ENCODE results near the gene FAM9C. TPM values are rescaled to one million over a fixed set of nuclear protein-coding genes. Genes with fewer than 3 reads are reported as not detected.

Gene FAM9C
- total RNA-seq, 2 experiments from 2014 or later, result not detected

DNA sequence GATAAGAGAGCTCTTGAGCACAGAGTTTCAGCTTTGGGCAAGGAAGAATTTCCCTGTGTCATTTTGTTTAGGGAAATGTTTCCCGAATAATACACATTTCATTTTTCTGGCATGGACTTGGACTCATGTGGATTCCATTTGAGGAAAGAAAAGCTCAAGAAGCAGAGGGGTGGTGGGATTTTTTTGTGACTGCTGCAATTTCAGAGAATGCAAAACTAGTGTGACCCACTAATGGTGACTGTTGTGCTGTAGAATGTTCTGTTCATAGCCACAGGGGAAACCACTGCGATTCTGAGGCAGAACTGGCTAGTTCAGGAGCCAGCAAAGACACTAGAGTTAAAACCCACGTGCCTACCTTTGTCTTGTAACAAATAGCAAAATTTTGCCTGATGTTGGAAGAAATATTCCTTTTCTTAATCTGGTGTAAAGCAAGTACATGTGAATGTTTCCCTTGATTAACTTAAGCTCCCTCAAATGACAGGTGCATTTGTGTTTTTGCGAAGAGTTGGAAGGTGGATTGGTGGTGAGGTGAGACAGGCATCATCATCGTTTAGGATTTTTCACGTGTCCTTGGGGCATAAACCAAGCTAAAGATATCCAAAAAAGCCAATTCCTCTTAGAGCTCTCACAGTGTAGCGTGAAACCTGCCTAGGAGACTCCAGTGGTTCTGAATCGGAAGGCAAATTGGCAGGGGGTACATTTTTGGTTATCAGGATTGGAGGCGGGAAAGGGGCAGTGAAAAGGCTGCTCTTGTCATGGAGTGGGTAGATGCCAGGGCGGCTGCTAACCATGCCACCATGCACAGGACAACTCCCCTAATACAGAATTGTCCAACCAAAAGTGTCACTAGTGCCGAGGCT is 38.0 kb upstream of the FAM9C start:
- Mint-ChIP-seq H3K4me3 (peak overlapping the region; percentile 26), H3K27ac (peak overlapping the region; percentile 95)
- no peak for DNase-seq

DNA sequence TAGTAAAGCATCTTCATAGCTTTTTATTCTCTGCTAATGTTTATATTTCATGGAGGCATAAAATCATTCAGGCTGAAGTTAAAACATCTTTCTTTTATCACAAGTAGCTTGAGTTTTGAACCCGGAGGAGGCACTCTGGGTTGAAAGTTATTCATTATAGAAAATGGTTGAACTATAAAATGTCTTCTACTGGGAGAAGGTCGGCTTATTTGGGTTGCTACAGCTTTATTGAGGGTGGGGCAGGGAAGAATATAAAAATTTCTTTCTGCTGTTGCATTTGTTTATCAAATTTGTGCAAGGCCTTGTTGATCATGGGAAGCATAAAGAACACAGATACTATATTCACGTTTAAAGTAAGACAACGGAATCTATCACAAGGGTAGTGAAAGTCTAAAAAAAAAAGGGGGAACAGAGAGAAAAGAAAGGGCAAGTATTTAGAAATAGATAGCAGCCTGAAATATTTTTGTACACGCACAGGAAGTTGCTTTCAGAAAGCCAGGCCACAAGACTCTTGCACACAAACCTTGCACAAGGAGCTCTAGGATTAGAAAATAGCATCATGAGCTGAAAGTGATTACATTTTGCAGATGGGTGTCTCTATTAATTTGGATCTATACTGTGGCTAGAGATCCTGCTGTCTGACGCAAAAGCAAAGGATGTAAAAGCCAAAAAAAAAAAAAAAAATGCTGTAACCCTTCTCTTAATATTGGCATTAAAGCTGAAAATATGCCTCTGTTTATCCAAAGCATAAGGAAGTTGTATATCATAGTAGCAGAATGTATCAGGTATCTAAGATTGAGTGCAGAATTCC is 37.2 kb upstream of the FAM9C start:
- H3K9me3 Mint-ChIP-seq, result no peaks in the 10 kb centered on the region
- H3K27me3 Mint-ChIP-seq, result no peaks in the 10 kb centered on the region
- H3K27ac Mint-ChIP-seq, result peak overlapping the region; percentile 95
- peaks cover 6% of the 10 kb centered on the region for H3K36me3 Mint-ChIP-seq
- no peak for DNase-seq
- peak overlapping the region; percentile 63 for H3K4me3 Mint-ChIP-seq
- peaks cover 62% of the 10 kb centered on the region for H3K4me1 Mint-ChIP-seq

More for the DNA sequence above, 38.0 kb upstream of the FAM9C start:
- Mint-ChIP-seq H3K4me1 (peaks cover 64% of the 10 kb centered on the region), H3K27me3 (no peaks in the 10 kb centered on the region), H3K9me3 (no peaks in the 10 kb centered on the region), H3K36me3 (peaks cover 6% of the 10 kb centered on the region)

DNA sequence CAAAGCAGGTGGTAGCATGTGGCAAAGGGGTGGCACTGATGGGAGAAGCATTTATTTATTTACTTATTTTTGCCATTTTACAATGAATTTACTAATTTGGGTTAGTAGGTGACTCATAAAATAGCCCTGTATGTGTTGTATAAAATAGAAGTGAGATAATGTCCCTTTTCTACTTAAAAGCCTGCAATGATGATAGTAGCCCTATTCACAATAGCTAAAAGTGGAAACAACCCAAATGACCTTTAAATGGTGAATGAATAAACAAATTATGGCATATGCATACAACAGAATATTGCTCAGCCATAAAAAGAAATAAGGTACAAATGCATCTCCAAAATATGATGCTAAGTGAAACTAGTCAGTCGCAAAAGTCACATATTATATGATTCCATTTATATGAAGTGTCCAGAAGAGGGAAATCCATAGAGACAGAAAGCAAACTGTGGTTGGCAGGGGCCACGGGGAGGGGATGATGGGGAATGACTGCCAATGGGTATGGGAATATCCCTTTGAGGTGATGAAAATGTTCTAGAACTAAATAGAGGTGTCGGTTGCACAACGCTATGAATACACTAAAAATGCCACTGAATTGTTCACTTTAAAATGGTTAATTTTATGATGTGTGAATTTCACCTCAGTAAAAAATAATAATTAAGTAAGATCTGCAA is 35.8 kb upstream of the FAM9C start:
- H3K9me3 Mint-ChIP-seq, result no peaks in the 10 kb centered on the region
- peak overlapping the region; percentile 95 for H3K27ac Mint-ChIP-seq
- H3K27me3 Mint-ChIP-seq, result no peaks in the 10 kb centered on the region
- H3K36me3 Mint-ChIP-seq, result peaks cover 6% of the 10 kb centered on the region
- no peak for DNase-seq
- no peak overlapping the region for H3K4me3 Mint-ChIP-seq
- peaks cover 68% of the 10 kb centered on the region for H3K4me1 Mint-ChIP-seq

DNA sequence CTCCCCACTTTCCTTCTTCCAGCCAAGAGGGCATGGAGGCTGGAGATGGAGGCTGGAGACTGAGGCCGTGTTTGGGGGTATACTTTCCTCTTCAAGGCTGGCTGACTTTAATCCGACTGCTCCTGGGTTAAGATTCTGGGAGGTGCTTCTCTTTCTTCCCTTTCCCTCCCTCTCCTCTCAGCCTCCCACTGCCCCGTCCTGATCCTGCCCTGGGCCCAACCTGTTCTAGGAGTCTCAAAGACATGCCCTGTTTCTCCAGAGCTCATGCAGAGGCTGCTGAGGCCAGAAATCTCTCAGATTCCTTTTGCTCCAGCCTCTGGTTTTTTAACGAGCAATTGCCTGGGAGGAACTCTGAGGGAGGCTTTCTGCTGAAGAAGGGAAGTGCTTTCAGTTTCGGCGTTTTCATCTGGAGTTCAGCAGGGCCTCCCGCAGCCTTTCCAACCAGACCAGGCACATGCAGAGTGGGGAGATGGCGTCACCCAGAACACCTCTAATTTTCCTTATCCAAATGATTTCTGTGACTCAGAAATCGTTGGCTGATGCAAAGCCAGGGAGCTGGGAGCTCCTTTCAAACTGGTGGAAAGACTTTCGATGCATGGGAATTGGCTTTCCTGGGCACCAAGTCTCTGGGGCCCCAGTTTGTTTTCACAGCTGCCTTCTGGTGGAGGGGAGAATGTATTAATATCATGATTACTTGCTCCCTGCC is 34.5 kb upstream of the FAM9C start:
- Mint-ChIP-seq H3K27ac (peak overlapping the region; percentile 87), H3K9me3 (no peaks in the 10 kb centered on the region), H3K4me1 (peaks cover 74% of the 10 kb centered on the region), H3K27me3 (no peaks in the 10 kb centered on the region), H3K36me3 (peaks cover 6% of the 10 kb centered on the region), H3K4me3 (peak overlapping the region; percentile 16)
- no peak for DNase-seq

DNA sequence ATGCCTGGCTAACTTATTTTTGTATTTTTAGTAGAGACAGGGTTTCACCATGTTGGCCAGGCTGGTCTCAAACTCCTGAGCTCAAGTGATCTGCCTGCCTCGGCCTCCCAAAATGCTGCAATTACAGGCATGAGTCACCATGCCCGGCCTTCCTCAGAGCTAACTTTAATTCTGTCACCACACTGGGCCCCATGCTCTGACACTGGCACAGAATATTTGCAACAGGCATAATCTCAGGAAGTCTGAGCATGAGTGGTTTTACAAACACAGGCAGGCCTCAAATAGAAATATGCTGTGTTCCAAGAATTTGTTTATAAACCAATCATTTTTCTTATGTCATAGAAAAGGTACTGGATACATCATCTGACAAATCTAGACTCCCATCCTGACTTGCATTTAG is 32.7 kb upstream of the FAM9C start:
- H3K4me3 Mint-ChIP-seq, result no peak overlapping the region

DNA sequence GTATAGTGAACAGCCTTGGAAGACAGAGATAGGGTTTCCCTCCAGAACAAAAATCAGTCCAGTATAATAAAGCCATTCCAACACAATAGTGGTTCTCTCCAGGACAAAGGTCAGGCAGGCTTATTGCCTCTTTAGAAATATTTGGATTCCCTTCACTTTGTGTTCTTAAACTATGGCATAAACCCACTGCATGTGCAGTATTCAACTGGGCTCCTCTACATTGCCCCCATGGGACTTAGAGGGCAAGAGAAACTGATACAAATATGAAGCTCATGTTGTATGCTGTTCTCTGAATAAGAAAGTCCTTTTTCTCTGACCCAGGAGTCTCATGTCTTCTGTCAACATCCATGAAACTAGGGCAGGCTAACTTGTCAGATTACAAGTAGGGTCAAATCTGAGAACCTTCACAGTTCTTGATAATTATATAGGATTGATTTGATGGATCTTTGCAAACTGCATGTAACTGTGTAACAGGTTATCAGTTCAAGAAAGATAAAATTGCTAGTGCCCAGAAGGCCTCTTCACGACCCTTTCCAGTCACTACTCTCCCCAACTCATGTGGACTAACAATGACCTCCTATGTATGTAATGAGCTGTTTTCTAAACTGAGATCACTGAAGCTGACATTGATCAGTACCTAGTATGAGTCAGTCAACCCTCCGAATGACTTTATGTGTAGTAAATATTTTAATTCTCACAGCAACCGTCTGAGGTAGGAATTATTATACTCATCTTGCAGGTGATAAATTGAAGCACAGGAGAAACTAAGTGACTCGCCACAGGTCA is 31.9 kb upstream of the FAM9C start:
- Mint-ChIP-seq H3K36me3 (peaks cover 8% of the 10 kb centered on the region), H3K27me3 (no peaks in the 10 kb centered on the region), H3K4me1 (peaks cover 55% of the 10 kb centered on the region), H3K27ac (peak overlapping the region; percentile 87), H3K4me3 (no peak overlapping the region), H3K9me3 (no peaks in the 10 kb centered on the region)
- no peak for DNase-seq

More for the DNA sequence above, 32.7 kb upstream of the FAM9C start:
- H3K9me3 Mint-ChIP-seq, result no peaks in the 10 kb centered on the region
- H3K27me3 Mint-ChIP-seq, result no peaks in the 10 kb centered on the region
- DNase-seq, result no peak
- peaks cover 8% of the 10 kb centered on the region for H3K36me3 Mint-ChIP-seq
- peak overlapping the region; percentile 87 for H3K27ac Mint-ChIP-seq
- H3K4me1 Mint-ChIP-seq, result peaks cover 62% of the 10 kb centered on the region

DNA sequence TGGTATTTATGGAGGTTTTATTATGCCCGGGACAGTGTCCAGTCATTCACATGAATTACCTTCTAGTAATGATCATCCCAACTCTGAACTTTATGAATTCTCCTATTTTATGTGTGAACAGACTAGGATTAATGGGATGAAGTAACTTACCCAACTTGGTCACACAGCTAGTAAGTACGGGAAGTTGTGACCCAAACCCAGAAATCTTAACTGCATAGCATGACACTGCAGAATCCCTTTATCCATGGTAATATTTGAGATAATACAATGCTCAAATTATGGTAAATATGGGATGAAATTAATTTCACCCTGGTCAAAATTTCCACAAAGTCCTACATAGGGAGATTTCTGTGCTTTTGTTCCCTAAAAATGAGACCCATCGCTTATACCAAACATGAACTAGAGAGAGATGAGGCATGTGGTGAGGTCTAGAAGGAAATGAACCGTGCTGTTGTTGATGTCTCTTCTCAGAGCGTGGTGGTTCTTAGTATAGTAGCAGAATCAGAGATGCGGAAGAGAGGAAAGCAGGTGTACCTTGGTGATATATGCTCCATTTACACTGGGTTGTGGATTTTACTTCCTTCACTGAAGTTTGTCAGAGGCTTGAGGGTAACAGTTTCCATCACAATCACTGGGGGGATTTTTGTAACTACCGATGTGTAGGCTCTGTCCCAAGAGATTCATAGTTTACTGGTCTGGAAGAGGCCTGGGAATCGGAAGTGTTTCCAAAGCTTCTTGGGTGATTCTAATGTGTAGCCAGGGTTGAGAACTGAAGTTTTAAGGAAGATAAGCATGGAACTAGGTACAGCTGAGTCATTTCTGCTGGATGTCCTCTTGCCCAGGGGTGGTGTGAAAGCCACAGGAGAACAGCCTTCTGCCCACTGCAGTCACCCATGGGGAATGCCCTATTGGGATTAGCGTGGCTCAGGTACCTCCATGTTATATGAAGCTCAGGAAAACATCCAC is 30.2 kb upstream of the FAM9C start:
- Mint-ChIP-seq H3K4me3 (peak overlapping the region; percentile 40), H3K36me3 (peaks cover 7% of the 10 kb centered on the region), H3K4me1 (peaks cover 39% of the 10 kb centered on the region), H3K27me3 (no peaks in the 10 kb centered on the region), H3K9me3 (no peaks in the 10 kb centered on the region), H3K27ac (peak overlapping the region; percentile 87)
- no peak for DNase-seq

DNA sequence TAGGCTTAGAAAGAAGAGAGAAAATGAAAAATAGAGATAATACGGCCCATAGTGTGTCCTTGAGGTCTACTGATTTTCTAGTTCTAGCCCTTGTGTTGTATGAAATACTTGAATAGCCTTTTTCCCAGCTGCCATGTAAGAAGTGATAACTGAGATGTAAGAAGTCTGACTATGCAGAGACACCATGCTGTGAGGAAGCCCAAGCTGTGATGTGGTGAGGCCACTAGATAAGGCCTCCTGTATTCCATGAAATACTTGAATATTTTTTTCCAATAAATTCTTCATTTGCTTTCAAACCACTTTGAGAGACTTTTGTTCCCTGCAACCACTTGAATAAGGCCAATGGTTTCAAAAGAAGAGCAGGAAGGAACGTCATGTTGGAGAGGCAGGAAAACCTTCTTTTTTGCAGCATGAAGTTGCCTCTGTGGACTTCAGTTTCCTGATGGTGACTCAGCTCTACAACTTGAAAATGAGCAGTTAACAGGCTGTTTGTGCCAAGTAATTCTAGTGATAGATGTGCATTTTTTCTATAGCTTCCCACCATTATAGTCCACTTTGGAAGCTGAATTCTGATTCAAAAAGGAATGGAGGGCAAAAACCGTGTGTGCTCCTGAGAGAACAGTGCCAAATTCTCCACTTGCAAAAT is 25.5 kb upstream of the FAM9C start:
- Mint-ChIP-seq H3K36me3 (peaks cover 13% of the 10 kb centered on the region), H3K9me3 (peaks cover 5% of the 10 kb centered on the region), H3K4me1 (peaks cover 13% of the 10 kb centered on the region), H3K27me3 (no peaks in the 10 kb centered on the region), H3K4me3 (no peak overlapping the region), H3K27ac (no peak overlapping the region)
- no peak for DNase-seq

DNA sequence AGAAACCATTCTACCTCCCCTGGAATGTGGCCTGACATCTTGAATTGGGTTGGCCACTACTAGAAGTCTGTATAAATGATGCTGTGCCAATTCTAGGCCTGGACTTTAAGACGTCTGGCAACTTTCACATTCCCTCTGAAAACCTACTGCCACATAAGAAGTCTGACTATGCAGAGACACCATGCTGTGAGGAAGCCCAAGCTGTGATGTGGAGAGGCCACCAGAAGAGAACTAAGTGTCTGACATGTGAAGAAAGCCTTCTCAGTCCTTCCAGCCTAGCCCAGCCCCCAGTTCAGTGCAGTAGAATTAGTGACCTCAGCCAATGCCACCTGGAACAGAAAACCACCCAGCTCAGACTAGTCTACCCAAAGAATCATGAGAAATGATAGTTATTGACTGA is 24.2 kb upstream of the FAM9C start:
- Mint-ChIP-seq H3K4me3 (no peak overlapping the region), H3K36me3 (peaks cover 13% of the 10 kb centered on the region), H3K4me1 (peaks cover 11% of the 10 kb centered on the region), H3K27me3 (no peaks in the 10 kb centered on the region), H3K9me3 (peaks cover 5% of the 10 kb centered on the region), H3K27ac (no peak overlapping the region)
- DNase-seq, result no peak

DNA sequence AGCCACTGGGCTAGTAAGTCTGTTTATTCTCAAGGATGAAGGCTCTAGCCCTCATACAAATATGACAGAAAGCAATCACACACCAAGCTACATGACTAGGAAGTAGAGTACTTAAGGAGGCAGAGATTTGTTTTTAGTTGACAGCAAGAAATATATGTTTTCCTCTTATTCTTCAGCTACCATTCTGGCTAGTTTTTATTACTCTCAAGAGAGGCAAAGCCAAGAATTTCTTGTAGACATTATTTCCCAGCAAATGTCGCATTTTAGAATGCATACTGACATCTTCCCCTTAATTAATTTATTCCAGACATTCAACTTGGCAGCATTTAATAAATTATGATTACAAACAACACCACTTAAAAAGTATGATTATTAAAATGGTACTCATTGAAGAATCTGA is 23.4 kb upstream of the FAM9C start:
- DNase-seq, result no peak
- Mint-ChIP-seq H3K9me3 (peaks cover 9% of the 10 kb centered on the region), H3K36me3 (peaks cover 14% of the 10 kb centered on the region), H3K4me1 (peaks cover 12% of the 10 kb centered on the region), H3K27me3 (no peaks in the 10 kb centered on the region), H3K27ac (no peak overlapping the region), H3K4me3 (no peak overlapping the region)

DNA sequence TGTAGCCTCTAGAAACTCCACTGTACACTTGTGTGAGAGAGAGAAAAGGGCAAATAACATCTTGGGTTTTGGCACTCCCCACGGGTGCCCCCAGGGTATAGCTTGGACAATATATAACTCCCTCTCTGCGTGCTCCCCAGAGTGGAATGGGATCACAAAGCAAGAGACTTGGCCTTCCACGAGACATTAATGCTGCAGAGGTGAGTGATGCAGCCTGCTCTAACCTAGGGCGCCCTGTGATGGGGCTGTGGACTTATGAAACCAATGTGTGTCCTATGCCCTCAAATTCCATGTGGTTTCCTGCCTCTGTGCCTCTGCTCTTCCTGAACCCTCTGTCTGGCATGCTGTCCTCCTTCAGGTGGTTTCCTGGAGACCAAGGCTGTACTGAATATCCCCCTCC is 22.0 kb upstream of the FAM9C start:
- no peak for DNase-seq
- H3K4me3 Mint-ChIP-seq, result no peak overlapping the region
- peaks cover 15% of the 10 kb centered on the region for H3K9me3 Mint-ChIP-seq
- peaks cover 20% of the 10 kb centered on the region for H3K36me3 Mint-ChIP-seq
- H3K4me1 Mint-ChIP-seq, result peaks cover 13% of the 10 kb centered on the region
- no peak overlapping the region for H3K27ac Mint-ChIP-seq
- no peaks in the 10 kb centered on the region for H3K27me3 Mint-ChIP-seq

DNA sequence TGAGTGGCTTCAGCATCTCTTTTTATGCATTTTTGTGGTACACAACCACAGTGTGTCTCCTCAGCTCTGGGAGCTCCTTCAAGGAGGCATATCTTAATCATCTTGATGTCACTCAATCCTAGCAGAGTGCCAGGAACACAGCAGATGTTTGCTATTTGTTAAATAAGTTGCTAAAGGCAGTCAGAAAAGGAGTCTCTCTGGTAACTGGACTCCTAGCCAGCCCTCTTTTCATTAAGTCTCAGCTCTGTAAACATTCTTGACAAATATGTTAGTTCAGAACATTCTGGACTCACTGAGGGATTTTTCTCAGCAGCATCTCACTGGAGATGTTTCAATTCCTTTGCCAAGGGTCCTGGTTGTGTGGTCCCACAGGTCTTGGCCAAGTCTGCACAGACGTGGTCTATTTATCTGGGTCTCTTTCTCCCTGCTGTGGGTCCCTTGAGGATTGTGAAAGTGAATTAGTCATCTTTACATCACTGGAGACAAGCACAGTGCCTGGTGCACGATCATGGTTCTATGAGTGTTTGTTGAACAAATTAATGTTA is 20.3 kb upstream of the FAM9C start:
- Mint-ChIP-seq H3K27me3 (no peaks in the 10 kb centered on the region), H3K36me3 (peaks cover 31% of the 10 kb centered on the region), H3K4me3 (no peak overlapping the region), H3K27ac (no peak overlapping the region), H3K9me3 (peaks cover 22% of the 10 kb centered on the region), H3K4me1 (peaks cover 17% of the 10 kb centered on the region)
- DNase-seq, result no peak
